B cell (primary cell): ENCODE results near the gene TCP11X2. TPM values are rescaled to one million over a fixed set of nuclear protein-coding genes. Genes with fewer than 3 reads are reported as not detected.
"Not testable (repeated sequence)": the region's sequence is repeated elsewhere in the genome, so short reads cannot be mapped to it uniquely, and the experiment has no call there.

Experiments used
- ATAC-seq: fragments of 200-7000 bp; cut with Tn5 transposase; one replicate; pipeline ENCODE4 v1.10.0; 2021; ENCODE audit warnings: low read depth, mild to moderate bottlenecking, moderate number of reproducible peaks, moderate library complexity
- CTCF ChIA-PET: fragments of 350-600 bp; sonication (Branson Sonifier 250); formaldehyde crosslinking; loops from one replicate; lab custom pipeline; 2021; ENCODE audit warnings: antibody characterized with exemption, inconsistent platforms; lab: Charles Lee
- POLR2A ChIA-PET: fragments of 350-600 bp; sonication (Branson Sonifier 250); formaldehyde crosslinking; loops from one replicate; lab custom pipeline; 2021; ENCODE audit warnings: antibody characterized with exemption; lab: Charles Lee
- DNase-seq: peaks from one replicate; pipeline ENCODE4 v3.0.0; 2013
- H2AFZ ChIP-seq: 2 replicates; pipeline ENCODE4 v1.6.1; 2012; ENCODE audit warnings: mild to moderate bottlenecking, low read depth, low read length; ENCODE audit not compliant: insufficient read depth, poor library complexity, severe bottlenecking
- H3K27ac ChIP-seq, 2 donors: 1 replicate in 1 of 2; 2 replicates in 1 of 2; pipeline ENCODE4 v1.5.1; 2012 to 2013; ENCODE audit warnings: low read length in 2 of 2, mild to moderate bottlenecking in 2 of 2, moderate library complexity in 1 of 2
- H3K27me3 ChIP-seq, 4 experiments: fragments of 200-600 bp in 1 of 4; sonication (generic) in 1 of 4; replicated peaks in 1 of 4; 1 replicate in 2 of 4; 2 replicates in 2 of 4; pipeline versions ENCODE4 v1.6.1 to v1.7.0; 2013 to 2016; ENCODE audit warnings: low read length in 3 of 4, mild to moderate bottlenecking in 2 of 4, mixed read lengths in 1 of 4, moderate library complexity in 1 of 4; ENCODE audit not compliant: insufficient read depth in 4 of 4, control insufficient read depth in 3 of 4; ENCODE audit errors: control extremely low read depth in 1 of 4
- H3K36me3 ChIP-seq, 2 experiments: replicated peaks in 1 of 2; 1 replicate in 1 of 2; 2 replicates in 1 of 2; pipeline versions ENCODE4 v1.6.1 to v1.7.1; 2013; ENCODE audit warnings: low read length in 1 of 2; ENCODE audit not compliant: insufficient read depth in 2 of 2, control insufficient read depth in 1 of 2; ENCODE audit errors: control extremely low read depth in 1 of 2, extremely low read depth in 1 of 2
- H3K4me1 ChIP-seq, 2 donors: fragments of 200-600 bp in 1 of 2; sonication (generic) in 1 of 2; 1 replicate in 1 of 2; 2 replicates in 1 of 2; pipeline versions ENCODE4 v1.5.1 to v1.6.1; 2013 to 2017; ENCODE audit warnings: low read length in 2 of 2; ENCODE audit not compliant: control insufficient read depth in 2 of 2, insufficient read depth in 2 of 2
- H3K4me2 ChIP-seq: replicated peaks from 2 replicates; pipeline ENCODE3; 2012; ENCODE audit warnings: mild to moderate bottlenecking, low read depth, low read length; ENCODE audit not compliant: poor library complexity, severe bottlenecking
- H3K4me3 ChIP-seq, 5 experiments: fragments of 200-600 bp in 1 of 5; sonication (generic) in 1 of 5; 1 replicate in 3 of 5; 2 replicates in 2 of 5; pipeline versions ENCODE4 v1.5.1 to v1.7.0; 2011 to 2016; ENCODE audit warnings: low read length in 4 of 5, mild to moderate bottlenecking in 4 of 5, low read depth in 2 of 5, control low read depth in 1 of 5, moderate library complexity in 1 of 5; ENCODE audit not compliant: insufficient read depth in 1 of 5; ENCODE audit errors: control extremely low read depth in 1 of 5, extremely low read depth in 1 of 5
- H3K79me2 ChIP-seq: fragments of 200-600 bp; sonication (generic); one replicate; pipeline ENCODE4 v1.6.0; 2016; ENCODE audit warnings: low read length; ENCODE audit not compliant: control insufficient read depth, insufficient read depth
- H3K9ac ChIP-seq: fragments of 200-600 bp; sonication (generic); 2 replicates; pipeline ENCODE4 v1.6.1; 2017; ENCODE audit warnings: mild to moderate bottlenecking, low read length, moderate library complexity
- H3K9me3 ChIP-seq, 3 donors: one replicate each; pipeline versions ENCODE4 v1.6.1 to v1.7.1; 2013; ENCODE audit warnings: low read length in 2 of 3; ENCODE audit not compliant: control insufficient read depth in 2 of 3, insufficient read depth in 1 of 3; ENCODE audit errors: control extremely low read depth in 1 of 3
- H4K20me1 ChIP-seq: 2 replicates; pipeline ENCODE4 v1.6.0; 2012; ENCODE audit warnings: mild to moderate bottlenecking, low read length; ENCODE audit not compliant: insufficient read depth, control insufficient read depth, poor library complexity, severe bottlenecking
- H3K27ac Mint-ChIP-seq: one replicate; pipeline ENCODE4 v1.8.0; 2021; ENCODE audit warnings: mixed read lengths
- H3K27me3 Mint-ChIP-seq: one replicate; pipeline ENCODE4 v1.8.0; 2021; ENCODE audit warnings: mixed read lengths
- H3K4me1 Mint-ChIP-seq: one replicate; pipeline ENCODE4 v1.8.0; 2021; ENCODE audit warnings: mixed read lengths
- H3K4me3 Mint-ChIP-seq: one replicate; pipeline ENCODE4 v1.8.0; 2021; ENCODE audit warnings: mixed read lengths
- H3K9me3 Mint-ChIP-seq: one replicate; pipeline ENCODE4 v1.8.0; 2022; ENCODE audit warnings: mixed read lengths; ENCODE audit not compliant: insufficient read depth
- WGBS: methylation state at CpG from one replicate; pipeline ENCODE4 v1.1.5; 2013; ENCODE audit warnings: missing lambda C conversion rate; ENCODE audit not compliant: insufficient coverage; 5-methylcytosine and 5-hydroxymethylcytosine counted together
- intact Hi-C: fragments of 100-400 bp; cut with micrococcal nuclease; formaldehyde crosslinking; loops from one replicate; pipeline ENCODE4 v1.10.0; 2022
- polyA plus RNA-seq: library from polyadenylated mRNA; depleted of rRNA; stranded (reverse); fragments of >200 nt; gene quantifications from 2 replicates; pipeline ENCODE4 v1.2.3, GENCODE V29; 2012
- total RNA-seq, 2 donors: library from RNA; stranded (reverse); fragments of 120-200 nt in 1 of 2; gene quantifications; 1 replicate in 1 of 2; 2 replicates in 1 of 2; pipeline versions ENCODE4 v1.2.3 to v1.2.4, GENCODE V29; 2013 to 2022

Gene TCP11X2
- total and polyA plus RNA-seq, 2 donors (not counting 1 experiment from before 2014, with no cell fraction given), result not detected

DNA sequence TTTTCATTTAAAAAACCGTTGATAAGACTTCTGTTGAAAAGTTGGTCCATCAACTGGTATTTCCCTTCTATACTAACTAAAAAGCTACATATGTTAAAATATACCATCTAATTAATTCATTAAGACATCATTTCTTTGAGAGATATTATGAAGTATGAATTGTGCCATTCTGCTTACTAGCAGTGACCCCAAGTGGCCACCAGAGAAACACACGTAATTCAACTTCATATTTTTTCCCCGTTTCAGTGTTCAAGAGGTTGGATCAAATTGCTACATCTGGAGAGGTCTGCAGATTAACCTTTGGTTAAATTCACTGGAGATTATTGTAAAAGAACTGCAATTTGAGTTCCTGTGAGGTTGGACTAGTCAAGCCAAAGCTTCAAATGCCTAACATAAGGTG is 1.4 kb downstream of the TCP11X2 start:
- H4K20me1 ChIP-seq, ATAC-seq, H2AFZ ChIP-seq, H3K27ac Mint-ChIP-seq, H3K27ac ChIP-seq, H3K79me2 ChIP-seq, H3K4me3 Mint-ChIP-seq, H3K27me3 ChIP-seq, POLR2A ChIA-PET, DNase-seq, H3K4me1 ChIP-seq, H3K36me3 ChIP-seq, H3K27me3 Mint-ChIP-seq, H3K9ac ChIP-seq, H3K4me2 ChIP-seq, H3K9me3 Mint-ChIP-seq, H3K9me3 ChIP-seq, CTCF ChIA-PET, intact Hi-C loops, H3K4me1 Mint-ChIP-seq, H3K4me3 ChIP-seq: not testable (repeated sequence)
- no CpG with 5 or more reads among the region's 3 CpGs for WGBS

DNA sequence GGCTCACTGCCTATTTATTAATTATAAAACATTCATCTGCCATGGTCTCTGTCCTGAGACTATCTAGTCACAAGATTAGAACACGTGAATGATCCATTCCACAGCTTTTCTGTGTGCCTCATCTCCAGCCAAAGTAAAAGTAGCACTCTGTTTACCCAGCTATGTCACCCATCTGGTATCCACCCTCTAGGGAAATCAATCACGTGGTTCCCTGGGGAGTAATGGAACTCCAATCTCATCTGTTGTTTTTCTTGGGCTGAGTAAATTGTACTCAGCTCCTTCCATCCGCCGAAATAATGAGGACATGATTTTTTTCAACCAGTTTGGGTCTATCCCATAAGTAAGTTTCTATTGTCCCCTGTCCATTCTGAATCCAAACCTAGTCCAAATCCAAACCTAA is 13.0 kb downstream of the TCP11X2 start:
- H3K4me3 ChIP-seq, H2AFZ ChIP-seq, DNase-seq, H3K4me1 Mint-ChIP-seq, ATAC-seq, H3K27me3 Mint-ChIP-seq, H3K79me2 ChIP-seq, H3K9ac ChIP-seq, H3K4me2 ChIP-seq, H3K36me3 ChIP-seq, H3K27me3 ChIP-seq, CTCF ChIA-PET, H4K20me1 ChIP-seq, H3K27ac ChIP-seq, H3K9me3 ChIP-seq, H3K27ac Mint-ChIP-seq, H3K4me3 Mint-ChIP-seq, H3K4me1 ChIP-seq, POLR2A ChIA-PET, H3K9me3 Mint-ChIP-seq, intact Hi-C loops: not testable (repeated sequence)
- no CpG with 5 or more reads among the region's 4 CpGs for WGBS

DNA sequence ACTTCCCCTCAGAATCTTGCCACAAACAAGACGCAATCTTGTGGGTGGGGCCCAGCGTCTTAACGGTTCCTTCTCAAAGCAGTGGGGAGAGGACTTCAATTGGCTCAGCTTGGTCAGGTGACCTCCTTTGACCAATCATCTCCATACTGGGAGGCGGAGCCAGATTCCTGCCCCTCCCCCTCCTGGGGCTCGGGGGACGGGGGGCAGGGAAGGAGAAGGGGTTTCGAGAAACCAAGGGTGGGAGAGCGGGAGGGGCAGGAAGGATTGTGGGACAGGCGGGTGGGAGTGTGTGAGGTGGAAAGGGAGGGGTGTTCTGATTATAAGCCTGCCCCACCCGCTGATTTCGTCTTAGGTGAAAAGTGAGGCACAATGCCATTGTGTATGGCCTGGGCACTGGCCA is 31.7 kb downstream of the TCP11X2 start, which contains the start of gene NXF2B:
TSS of gene NXF2B (minus strand) at position 101 of the 400 bp plus-strand sequence. CDS start 59,972 bp downstream, outside the sequence.
- whole genome bisulfite sequencing, result no CpG with 5 or more reads among the region's 11 CpGs
- POLR2A ChIA-PET, H3K4me1 ChIP-seq: not testable (repeated sequence)

DNA sequence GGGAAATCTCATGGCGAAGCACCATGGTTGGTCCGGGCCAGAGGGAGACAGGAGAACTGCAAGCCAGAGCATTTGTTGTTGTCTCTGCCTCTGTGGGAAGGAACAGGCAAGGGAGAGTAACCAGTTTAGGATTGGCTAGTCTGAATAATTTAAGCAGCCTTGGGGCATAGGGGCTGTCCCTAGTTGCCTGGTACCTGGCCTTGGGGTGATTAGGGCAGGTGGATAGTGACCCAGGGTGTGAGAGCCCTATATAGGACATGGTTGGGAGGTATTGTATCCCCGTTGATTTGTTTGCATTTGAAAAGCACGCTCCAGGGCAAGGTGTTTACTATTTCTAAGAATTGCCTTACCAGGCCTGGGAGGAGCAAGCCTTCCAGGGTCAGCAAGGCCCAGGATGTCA is 57.1 kb downstream of the TCP11X2 start:
- H3K79me2 ChIP-seq, H3K27me3 ChIP-seq, H3K4me3 Mint-ChIP-seq, H3K9ac ChIP-seq, H3K27ac ChIP-seq, H3K27me3 Mint-ChIP-seq, POLR2A ChIA-PET, intact Hi-C loops, H3K4me3 ChIP-seq, H2AFZ ChIP-seq, H3K9me3 Mint-ChIP-seq, H3K4me1 ChIP-seq, H3K27ac Mint-ChIP-seq, H3K9me3 ChIP-seq, ATAC-seq, H3K4me2 ChIP-seq, CTCF ChIA-PET, DNase-seq, H3K4me1 Mint-ChIP-seq, H4K20me1 ChIP-seq, H3K36me3 ChIP-seq: not testable (repeated sequence)
- WGBS, result no CpG with 5 or more reads among the region's 4 CpGs

More for the DNA sequence above, 31.7 kb downstream of the TCP11X2 start, which contains the start of gene NXF2B:
- intact Hi-C loops, H3K79me2 ChIP-seq, H3K27me3 Mint-ChIP-seq, H3K4me1 Mint-ChIP-seq, H3K36me3 ChIP-seq, H3K9me3 Mint-ChIP-seq, DNase-seq, H3K9ac ChIP-seq, H3K27ac ChIP-seq, H2AFZ ChIP-seq, H4K20me1 ChIP-seq, H3K4me3 Mint-ChIP-seq, ATAC-seq, H3K9me3 ChIP-seq, H3K27me3 ChIP-seq, CTCF ChIA-PET, H3K4me2 ChIP-seq, H3K4me3 ChIP-seq, H3K27ac Mint-ChIP-seq: not testable (repeated sequence)
